ENCODE measurements around the gene CLTC. TPM values are rescaled to one million over a fixed set of nuclear protein-coding genes. Genes with fewer than 3 reads are reported as not detected.

The CLTC gene
- polyA plus RNA-seq, 1 of the 3 experiments (the other 2 are of a cell fraction) = 160 TPM

- CTCF ChIA-PET = interaction anchor here (0.9 to 1.9 kb wide), 6 partner anchors 11 to 303 kb away, joined by 3 to 10 read pairs (median 5); no protein-coding TSS in a partner anchor
- Histone ChIP-seq H3K4me1 (ENCODE audit: control insufficient read depth in 1 of 2, insufficient read depth in 2 of 2, low read depth in 1 of 2, low read length in 1 of 2) (no peaks in the 10 kb centered on the region), H4K20me1 (ENCODE audit: insufficient read depth) (no peaks in the 10 kb centered on the region), H3K9me2 (no peaks in the 10 kb centered on the region), H2AFZ (ENCODE audit: low read depth) (no peak overlapping the region), H3K4me2 (no peak overlapping the region), H3K9me3 (no peaks in the 10 kb centered on the region), H3K27ac (ENCODE audit: low read depth in 2 of 2, low read length in 1 of 2) (no peak overlapping the region), H3K9ac (no peak overlapping the region), H3K27me3 (ENCODE audit: insufficient read depth) (no peaks in the 10 kb centered on the region), H3K36me3 (replicated peaks in 1 of 2; ENCODE audit: control insufficient read depth in 1 of 2, insufficient read depth in 2 of 2, low read length in 1 of 2) (peaks cover 22 to 56% of the 10 kb centered on the region in 2 experiments), H3K4me3 (ENCODE audit: low read depth in 2 of 2, low read length in 1 of 2) (no peak overlapping the region), H3F3A (replicated peaks; ENCODE audit: insufficient read depth) (peaks cover 9% of the 10 kb centered on the region), H3K79me2 (ENCODE audit: insufficient read depth) (peaks cover 37% of the 10 kb centered on the region)
- DNase-seq = no peak
- 98% methylated on average over 5 of the region's 5 CpGs for WGBS (ENCODE audit: low lambda C conversion rate)
- no peak for TF ChIP-seq MAX (IDR thresholded peaks at IDR 0.05; ENCODE audit: low read depth)
- TF ChIP-seq EP300 (IDR thresholded peaks at IDR 0.05; ENCODE audit: borderline replicate concordance in 1 of 2, low read depth in 1 of 2, low read length in 1 of 2) = no peak
- no peak for TF ChIP-seq PBX3 (IDR thresholded peaks at IDR 0.05)
- TF ChIP-seq GATA2 (CRISPR knock-in tag; IDR thresholded peaks at IDR 0.05) = no peak
- no peak for TF ChIP-seq JUND (IDR thresholded peaks at IDR 0.05)
- TF ChIP-seq POLR2AphosphoS5 (IDR thresholded peaks at IDR 0.05; ENCODE audit: low read depth, low read length) = no peak
- TF ChIP-seq SIN3A (IDR thresholded peaks at IDR 0.05; ENCODE audit: borderline replicate concordance, low read depth, low read length) = no peak
- TF ChIP-seq ELF1 (IDR thresholded peaks at IDR 0.05) = no peak
- TF ChIP-seq RXRA (IDR thresholded peaks at IDR 0.05; ENCODE audit: borderline replicate concordance, low read depth) = no peak
- no peak for TF ChIP-seq TCF12 (IDR thresholded peaks at IDR 0.05)
- POLR2A ChIA-PET = interaction anchor here (0.5 kb wide), 1 partner anchor 28 kb away, joined by 5 read pairs; no protein-coding TSS in a partner anchor
Observed at GRCh38 chr17:59734226-59734625, 114.5 kb downstream of the CLTC start.

GRCh38 chr17:59737324-59737723 is 117.6 kb downstream of the CLTC start:
- Histone ChIP-seq H3K9me2 (no peaks in the 10 kb centered on the region), H3K9ac (no peak overlapping the region), H3K4me2 (no peak overlapping the region), H3K27me3 (ENCODE audit: insufficient read depth) (no peaks in the 10 kb centered on the region), H3K4me3 (ENCODE audit: low read depth in 2 of 2, low read length in 1 of 2) (no peak overlapping the region), H2AFZ (ENCODE audit: low read depth) (no peak overlapping the region), H3K27ac (ENCODE audit: low read depth in 2 of 2, low read length in 1 of 2) (no peak overlapping the region), H4K20me1 (ENCODE audit: insufficient read depth) (no peaks in the 10 kb centered on the region), H3K36me3 (replicated peaks in 1 of 2; ENCODE audit: control insufficient read depth in 1 of 2, insufficient read depth in 2 of 2, low read length in 1 of 2) (peaks cover 35 to 66% of the 10 kb centered on the region in 2 experiments), H3F3A (replicated peaks; ENCODE audit: insufficient read depth) (peaks cover 4% of the 10 kb centered on the region), H3K4me1 (ENCODE audit: control insufficient read depth in 1 of 2, insufficient read depth in 2 of 2, low read depth in 1 of 2, low read length in 1 of 2) (no peaks in the 10 kb centered on the region), H3K79me2 (ENCODE audit: insufficient read depth) (peaks cover 19% of the 10 kb centered on the region; the same call in 1 of the 2 replicates), H3K9me3 (no peaks in the 10 kb centered on the region)
- no peak for TF ChIP-seq RAD21 (IDR thresholded peaks at IDR 0.05; ENCODE audit: low read length)
- TF ChIP-seq JUND (IDR thresholded peaks at IDR 0.05) = no peak
- TF ChIP-seq RCOR1 (IDR thresholded peaks at IDR 0.05; ENCODE audit: low read length) = no peak
- TF ChIP-seq SMC3 (IDR thresholded peaks at IDR 0.05; ENCODE audit: low read depth, low read length) = no peak
- no peak for TF ChIP-seq NRF1 (IDR thresholded peaks at IDR 0.05; ENCODE audit: low read depth, low read length)
- no peak for TF ChIP-seq CHD2 (IDR thresholded peaks at IDR 0.05; ENCODE audit: low read length, partially characterized antibody)
- 95% methylated on average over 3 of the region's 3 CpGs for WGBS (ENCODE audit: low lambda C conversion rate)
- POLR2A ChIA-PET = no interaction called here
- CTCF ChIA-PET = interaction anchor here (1.0 to 2.2 kb wide), 5 partner anchors 10 to 177 kb away, joined by 3 to 15 read pairs (median 8); no protein-coding TSS in a partner anchor
- DNase-seq = no peak

All from SK-N-SH (cell line).